GM19467 (cell line): ENCODE results near the gene URI1.
A peak's percentile ranks its signal among the peaks of the same experiment; 100 is the strongest.
"Not testable (repeated sequence)": the region's sequence is repeated elsewhere in the genome, so short reads cannot be mapped to it uniquely, and the experiment has no call there.

Experiments
- ATAC-seq: cut with Tn5 transposase; IDR thresholded peaks from one replicate; pipeline ENCODE4 v1.9.1; 2021; ENCODE audit warnings: mild to moderate bottlenecking, moderate library complexity; ENCODE audit not compliant: unreplicated experiment

URI1 gene

DNA sequence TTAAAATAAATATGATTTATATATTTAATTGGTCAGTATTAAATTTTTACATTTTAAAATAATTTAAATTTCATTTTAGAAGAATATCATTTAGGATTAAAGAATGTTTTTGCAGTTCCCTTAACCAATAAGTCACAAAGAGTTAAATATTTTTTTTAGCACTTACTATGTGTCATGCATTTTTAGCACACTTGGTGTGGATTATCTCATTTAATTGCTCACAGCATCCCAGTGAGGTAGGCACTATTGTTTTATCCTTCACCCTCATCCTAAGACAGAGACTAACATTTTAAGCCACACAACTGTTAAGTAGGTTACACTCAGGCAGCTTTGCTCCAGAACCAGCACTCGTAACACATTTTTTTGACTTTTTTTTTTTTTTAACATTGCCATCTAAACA, 78.2 kb downstream of the URI1 start:
- no peak for ATAC-seq

DNA sequence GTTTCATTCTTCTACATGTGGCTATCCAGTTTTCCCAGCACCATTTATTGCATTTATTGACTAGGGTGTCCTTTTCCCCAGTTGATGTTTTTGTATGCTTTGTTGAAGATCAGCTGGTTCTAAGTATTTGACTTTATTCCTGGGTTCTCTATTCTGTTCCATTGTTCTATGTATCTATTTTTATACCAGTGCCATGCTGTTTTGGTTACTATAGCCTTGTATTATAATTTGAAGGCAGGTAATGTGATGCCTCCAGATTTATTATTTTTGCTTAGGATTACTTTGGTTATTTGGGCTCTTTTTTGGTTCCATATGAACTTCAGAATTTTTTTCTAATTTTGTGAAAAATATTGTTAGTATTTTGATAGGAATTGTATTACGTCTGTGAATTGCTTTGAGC, 80.6 kb downstream of the URI1 start:
- ATAC-seq, result no peak

DNA sequence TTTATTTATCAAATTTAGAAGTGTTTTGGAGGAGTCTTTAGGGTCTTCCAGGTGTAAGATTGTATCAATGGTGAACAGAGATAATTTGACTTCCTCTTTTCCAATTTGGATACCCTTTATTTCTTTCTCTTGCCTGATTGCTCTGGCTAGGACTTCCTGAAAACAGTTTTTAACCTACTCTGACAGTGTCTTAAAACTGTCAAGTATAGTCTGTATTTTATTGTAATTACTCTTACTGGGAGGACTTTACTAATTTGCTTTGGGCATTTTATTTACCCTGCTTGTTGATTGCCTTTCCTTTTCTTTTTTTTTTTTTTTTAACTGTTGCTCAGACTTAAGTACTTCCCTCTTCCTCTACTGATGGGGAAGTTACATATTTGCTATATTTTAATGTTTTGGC, 81.3 kb downstream of the URI1 start:
- ATAC-seq, result no peak

DNA sequence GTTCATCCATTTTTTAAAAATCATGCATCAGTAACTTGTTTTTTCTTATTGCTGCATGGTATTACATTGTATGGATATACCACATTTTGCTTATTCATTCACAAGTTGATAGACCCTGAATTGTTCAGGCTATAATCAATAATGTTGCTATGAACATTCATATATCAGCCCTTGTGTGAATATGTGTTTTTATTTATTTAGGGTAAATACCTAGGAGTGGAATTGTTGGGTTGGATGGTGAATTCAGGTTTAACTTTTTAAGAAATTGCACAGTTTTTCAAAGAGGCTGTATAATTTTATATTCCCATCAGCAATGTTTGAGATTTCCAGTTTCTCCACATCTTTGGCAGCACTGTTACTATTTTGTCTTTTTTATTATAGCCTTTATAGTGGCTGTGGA, 82.1 kb downstream of the URI1 start:
- ATAC-seq, result no peak

DNA sequence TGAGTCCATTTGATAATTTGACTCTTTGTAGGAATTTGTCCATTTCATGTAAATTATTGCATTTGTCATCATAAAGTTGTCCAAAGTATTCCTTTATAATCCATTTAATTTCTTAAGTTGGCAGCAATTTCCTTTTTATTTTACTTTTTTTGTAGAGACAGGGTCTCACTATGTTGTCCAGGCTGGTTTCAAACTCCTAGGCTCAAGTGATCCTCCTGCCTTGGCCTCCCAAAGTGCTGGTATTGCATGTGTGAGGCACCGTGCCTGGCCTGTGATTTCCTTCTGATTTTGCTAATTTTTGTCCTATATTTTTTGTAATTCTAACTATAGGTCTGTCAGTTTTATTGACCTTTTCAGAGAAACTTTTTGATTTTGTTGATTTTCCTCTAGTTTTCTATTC, 84.9 kb downstream of the URI1 start:
- ATAC-seq, result no peak

DNA sequence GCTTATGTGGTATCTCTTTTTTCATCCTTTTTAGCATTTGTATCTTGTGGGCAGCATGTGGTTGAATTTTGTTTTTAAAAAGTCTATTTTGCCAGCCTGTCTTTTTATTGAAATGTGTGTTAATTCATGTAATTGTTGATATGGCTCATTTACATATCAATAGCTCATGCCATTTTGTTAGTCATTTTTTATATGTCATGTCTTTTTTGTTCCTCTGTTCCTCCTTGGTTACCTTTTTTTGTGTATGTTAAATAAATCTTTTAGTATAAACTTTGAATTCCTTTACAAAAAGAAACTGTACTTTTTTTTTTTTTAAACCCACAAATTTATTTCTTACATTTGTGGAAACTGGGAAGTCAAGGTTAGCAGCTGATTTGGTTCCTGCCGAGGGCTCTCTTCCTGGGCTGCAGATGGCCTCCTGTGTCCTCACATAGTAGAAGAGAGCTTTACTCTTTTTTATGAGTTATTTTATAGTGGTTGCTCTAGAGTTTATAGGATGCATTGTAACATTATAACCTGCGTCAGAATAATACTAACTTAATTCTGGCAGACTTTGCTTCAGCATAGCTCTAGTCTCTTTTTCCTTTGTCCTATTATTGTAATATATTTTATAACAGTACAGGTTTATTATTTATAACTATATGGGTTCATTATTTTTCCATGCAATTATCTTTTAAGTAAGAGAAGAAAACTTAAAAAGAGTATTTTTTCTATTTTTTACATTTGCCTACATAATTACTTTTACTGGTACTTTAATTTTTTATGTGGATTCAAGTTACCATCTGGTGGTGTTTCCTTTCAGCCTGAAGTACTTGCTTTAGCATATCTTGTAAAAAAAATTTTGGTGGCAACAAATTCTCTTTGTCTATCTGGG, 86.3 kb downstream of the URI1 start:
- ATAC-seq, result no peak

DNA sequence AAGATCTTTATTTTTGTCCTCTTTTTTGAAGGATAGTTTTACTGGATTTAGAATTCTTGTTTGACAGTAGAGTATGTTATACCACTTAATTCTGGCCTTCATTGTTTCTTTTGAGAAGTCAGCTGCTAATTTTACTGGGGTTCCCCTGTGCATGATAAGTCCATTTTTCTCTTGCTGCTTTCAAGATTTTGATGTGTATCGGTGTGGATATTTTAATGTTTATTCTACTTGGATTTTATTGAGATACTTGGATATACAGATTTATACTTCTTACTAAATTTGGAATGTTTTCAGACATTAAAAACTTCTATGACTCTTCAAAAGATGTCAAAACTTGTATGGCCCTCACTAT, 86.9 kb downstream of the URI1 start:
- ATAC-seq, result no peak

DNA sequence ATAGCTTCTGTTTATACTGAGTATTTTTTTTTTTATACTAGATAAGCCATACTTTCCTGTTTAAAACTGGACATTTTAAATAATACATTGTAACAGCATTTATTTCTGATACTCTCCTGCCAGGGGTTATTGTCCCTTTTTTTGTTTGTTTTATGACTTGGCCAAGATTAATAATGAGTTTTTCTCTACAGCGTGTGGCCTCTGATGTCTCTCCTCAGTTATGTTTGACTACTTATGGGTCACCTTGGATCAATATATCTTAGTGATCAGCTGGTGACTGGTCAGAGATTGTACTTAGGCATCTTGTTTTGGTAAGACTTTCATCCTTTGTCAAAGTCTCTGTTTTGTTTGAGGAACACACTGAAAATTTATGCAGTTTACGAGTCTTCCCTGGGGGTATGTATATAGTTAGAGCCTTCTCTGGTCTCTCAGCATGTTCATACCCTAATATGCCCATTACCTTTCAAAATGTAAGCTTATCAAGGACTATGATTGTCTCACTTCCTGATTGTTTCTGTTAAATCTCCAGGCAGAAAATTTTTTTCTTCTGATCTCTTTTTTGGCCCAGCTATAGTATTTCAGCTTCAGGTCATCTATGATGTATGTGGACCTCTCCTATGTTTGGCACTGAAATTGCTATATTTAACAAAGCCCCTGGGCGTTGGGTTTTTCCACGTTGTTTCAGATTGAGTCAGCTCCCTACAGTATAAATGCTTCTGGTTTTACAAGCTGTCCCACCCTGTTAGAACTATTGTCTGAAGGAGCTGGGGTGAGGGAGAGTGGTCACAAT, 87.9 kb downstream of the URI1 start:
- peak; percentile 63 for ATAC-seq

DNA sequence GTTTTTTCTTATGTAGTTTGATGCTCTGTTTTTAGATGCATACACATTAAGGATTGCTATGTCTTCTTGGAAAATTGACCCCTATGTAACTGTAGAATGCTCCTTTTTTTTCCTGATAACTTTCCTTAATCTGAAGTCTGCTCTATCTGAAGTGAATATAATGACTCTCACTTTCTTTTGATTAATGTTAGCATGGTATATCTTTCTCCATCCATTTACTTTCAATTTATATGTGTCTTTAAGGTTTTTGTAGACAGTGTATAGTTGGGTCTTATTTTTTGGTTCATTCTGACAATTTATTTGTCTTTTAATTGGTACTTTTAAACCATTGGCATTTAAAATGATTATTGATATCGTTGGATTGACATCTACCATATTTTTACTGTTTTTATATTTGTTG, 92.3 kb downstream of the URI1 start:
- no peak for ATAC-seq

DNA sequence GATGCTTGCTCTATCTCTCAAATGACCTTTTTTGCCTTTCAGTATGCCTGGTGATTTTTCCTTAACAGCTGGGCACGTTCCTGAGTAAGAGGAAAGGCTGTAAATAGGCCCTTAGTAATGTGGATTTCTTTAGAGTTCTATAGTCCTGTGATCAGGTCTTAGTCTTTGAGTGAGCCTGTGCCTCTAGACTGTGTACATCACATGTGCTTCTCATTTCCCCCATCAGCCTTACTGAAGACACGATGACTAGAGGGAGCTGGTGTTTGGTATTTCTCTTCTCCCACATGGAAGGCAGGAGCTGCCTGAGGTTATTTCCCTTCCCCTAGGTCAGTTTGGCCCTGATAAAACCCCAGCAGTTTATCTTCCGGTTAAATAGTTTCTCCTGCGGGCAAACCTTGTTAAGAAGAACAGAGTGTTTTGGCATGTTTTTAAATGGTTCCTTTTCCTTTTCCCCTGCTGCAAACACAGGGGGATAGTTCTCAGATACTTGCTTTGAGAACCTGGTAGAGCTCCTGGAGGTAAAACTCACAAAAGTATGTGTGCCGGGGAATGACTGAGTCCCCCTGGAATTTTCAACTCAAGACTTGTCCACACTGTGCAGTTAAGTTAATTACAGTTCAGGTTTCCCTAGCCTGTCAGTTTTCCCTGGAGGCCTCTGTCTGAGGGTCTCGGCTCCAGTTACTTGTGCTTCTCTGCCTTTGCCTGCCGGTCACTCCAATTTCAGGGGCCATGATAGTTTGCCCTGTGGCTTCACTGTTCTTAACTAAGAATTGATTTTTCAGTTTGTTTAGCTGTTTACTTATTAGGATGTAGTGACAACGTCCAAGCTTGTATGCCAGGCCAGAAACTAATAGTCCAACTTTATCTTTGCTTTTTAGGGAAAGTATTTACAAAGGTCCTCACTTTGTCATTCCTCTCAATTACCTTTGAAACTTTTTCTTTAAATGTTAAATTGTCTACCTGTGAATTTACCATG, 94.4 kb downstream of the URI1 start:
- no peak for ATAC-seq

DNA sequence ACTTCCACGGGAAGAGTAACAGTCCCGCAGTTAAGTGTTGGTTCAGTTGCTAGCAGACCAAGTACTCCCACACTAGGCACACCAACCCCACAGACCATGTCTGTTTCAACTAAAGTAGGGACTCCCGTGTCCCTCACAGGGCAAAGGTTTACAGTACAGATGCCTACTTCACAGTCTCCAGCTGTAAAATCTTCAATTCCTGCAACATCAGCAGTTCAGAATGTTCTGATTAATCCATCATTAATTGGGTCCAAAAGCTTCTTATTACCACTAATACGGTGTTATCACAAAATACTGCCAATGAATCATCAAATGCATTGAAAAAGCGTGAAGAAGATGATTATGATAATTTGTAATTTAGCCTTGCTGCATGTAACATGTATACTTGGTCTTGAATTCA, 95.8 kb downstream of the URI1 start:
- no peak for ATAC-seq

DNA sequence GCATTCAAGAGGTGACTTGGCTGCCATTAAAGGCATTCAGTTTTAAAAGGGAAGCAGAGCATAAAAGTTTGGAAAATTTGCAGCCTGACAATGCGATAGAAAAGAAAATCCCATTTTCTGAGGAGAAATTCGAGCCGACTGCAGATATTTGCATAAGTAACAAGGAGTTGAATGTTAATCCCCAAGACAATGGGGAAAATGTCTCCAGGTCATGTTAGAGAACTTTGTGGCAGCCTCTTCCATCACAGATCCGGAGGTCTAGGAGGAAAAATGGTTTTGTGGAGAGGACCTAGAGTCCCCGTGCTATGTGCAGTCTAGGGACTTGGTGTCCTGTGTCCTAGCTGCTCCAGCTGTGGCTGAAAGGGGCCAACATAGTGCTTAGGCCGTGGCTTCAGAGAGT, 99.9 kb downstream of the URI1 start:
- not testable (repeated sequence) for ATAC-seq

DNA sequence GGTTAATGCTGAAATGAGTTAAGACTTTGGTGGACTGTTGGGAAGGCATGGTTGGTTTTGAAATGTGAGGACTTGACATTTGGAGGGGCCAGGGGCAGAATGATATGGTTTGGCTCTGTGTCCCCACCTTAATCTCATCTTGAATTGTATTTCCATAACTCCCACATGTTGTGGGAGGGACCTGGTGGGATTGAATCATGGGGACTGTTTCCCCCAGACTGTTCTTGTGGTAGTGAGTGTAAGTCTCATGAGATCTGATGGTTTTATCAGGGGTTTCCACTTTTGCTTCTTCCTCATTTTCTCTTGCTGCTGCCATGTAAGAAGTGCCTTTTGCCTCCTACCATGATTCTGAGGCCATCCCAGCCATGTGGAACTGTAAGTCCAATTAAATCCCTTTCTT, 101.0 kb downstream of the URI1 start:
- not testable (repeated sequence) for ATAC-seq

DNA sequence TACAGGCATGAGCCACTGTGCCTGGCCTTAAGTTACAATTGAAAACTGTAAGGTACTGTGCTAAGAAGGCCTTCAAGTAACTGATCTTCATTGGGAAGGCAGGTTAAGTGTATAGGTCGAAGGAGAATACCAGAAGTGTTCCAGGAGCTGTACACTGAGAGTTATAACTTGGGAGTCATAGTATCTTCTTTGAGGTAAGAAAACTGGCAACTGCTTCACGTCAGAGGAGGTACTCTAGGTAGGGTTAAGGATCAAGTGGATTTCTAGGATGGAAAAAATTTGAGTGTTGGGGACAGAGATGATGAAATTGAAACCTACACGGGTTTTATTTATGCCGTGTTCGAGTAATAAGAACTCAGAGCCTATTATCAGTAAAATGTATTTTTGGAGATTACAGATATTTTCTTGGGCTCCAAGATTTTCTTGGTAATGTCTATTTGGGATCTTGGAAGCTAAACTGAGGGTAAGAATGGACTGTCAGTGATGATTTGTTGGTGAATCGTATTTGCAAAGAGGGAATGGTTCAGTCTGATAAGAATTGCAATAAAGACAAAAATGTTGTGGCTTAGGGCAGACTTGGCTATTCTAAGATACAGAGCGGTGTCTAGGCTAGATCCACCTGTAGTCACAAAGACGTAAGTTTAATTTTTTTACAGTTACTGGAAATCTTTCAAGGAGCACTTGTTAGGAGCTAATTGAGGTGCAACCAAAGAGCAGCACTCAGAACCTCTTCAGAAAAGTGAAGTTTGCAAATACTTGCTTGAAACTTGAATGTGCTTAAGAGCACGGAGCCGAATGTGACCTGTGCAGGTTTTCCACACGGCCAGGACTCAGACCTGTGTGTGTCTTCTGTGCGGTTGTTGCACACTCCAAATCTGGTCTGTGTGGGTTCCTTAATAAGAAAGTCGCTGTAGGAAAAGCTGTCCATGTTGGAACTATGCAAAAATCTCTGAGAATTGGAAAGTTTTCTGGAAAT, 102.5 kb downstream of the URI1 start:
- no peak for ATAC-seq

DNA sequence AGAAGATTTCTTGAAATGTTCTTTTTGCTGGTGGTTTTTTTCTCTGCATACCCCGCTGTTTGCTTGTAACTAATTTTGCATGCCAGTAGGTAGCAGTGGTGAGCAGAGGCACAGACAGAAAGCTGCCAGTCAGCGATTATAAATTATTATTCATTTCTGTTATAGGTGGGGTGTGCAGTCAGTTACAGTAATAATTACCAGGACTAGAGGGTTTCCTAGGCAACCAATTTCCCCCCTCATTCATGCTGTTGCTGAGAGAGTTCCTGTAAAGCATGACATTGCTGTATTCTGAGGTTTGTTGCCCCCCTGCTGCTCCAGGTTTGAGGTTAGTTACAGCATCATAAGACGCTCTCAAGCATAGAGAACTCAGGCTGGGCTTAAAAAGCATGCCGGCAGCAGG, 104.5 kb downstream of the URI1 start:
- peak; percentile 77 for ATAC-seq

DNA sequence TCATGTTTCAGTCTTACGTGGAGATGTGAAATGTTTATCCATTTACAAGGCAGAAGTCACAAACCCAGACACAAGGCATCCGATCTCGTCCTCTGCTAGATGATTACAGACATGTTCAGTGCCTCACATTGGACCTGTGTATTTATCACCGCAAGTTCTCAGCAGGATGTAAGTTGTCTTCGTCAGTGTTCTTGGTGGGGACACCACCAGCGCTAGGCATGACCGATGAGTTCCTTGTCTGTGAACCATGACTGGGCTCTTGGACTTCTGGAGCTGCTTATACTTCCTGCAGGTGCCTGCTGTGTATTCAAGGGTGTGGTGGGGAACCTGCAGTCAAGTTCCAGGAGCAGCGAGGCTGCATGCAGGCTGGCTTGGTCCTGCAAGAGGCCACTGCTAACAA, 105.4 kb downstream of the URI1 start:
- ATAC-seq, result no peak

DNA sequence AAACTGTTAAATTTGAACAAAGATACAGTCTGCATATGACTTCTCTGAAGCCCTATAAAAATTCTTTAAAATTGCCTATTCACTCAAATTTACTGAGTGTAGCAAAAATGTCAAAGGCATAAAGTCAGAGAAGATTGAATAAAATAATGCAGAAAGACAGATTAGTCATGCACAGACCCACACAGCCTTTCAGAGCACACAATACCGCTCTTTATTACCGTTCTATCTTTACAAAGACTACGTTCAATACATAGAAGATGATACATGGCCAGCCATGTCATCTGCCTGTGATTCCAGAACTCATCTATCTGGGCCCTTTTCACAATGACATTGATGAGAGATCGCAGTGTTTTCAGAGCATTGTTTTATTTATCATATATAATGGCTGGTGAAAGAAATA, 107.2 kb downstream of the URI1 start:
- ATAC-seq, result no peak

DNA sequence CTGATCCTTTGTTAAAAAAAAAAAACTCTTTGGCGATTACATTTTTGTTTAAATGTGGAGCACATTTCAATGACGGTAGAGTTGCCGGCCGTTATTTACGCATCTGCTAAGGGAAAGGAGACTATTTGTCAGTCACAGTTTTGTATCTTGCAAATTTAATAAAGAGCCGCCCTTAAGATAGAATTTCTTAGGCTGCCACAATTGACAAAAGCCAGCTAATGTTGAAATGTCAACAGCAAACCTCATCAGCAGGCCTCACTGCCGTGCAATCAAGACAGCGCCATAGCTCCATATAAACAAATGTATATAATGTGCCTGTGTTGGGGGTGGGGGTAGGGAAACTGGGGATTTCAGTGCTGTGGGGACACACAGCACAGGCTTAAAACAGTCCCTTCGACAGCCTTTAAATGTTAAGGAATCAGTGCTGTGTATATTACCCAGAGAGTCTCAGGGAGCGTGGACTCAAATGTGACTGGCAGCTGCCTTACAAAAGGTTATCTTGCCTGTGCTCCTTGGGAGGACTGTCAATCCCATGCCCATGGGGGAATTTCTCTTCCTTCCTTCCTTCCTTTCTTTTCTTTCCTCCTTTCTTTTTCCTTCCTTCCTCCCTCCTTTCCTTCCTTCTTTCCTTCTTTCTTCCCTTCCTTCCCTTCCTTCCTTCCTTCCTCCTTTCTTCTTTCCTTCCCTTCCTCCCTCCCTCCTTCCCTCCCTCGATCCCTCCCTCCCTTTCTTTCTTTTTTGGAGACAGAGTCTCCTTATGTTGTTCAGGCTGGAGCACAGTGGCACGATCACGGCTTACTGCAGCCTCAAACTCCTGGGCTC, 108.0 kb downstream of the URI1 start:
- no peak for ATAC-seq
